Stomach smooth muscle (tissue), 2 donors: ENCODE results near the gene FAM240B.

ENCODE experiments used
- H3K27ac ChIP-seq: one replicate; pipeline ENCODE4 v1.7.0; 2013; ENCODE audit warnings: mild to moderate bottlenecking, low read length, inconsistent platforms
- H3K27me3 ChIP-seq, 2 donors: one replicate each; pipeline ENCODE4 v1.7.0; 2013; ENCODE audit warnings: low read length in 2 of 2; ENCODE audit not compliant: insufficient read depth in 2 of 2, control insufficient read depth in 1 of 2
- H3K36me3 ChIP-seq, 2 donors: one replicate each; pipeline ENCODE4 v1.7.0; 2013; ENCODE audit warnings: low read length in 2 of 2; ENCODE audit not compliant: control insufficient read depth in 2 of 2, insufficient read depth in 2 of 2
- H3K4me1 ChIP-seq: one replicate; pipeline ENCODE4 v1.7.0; 2013; ENCODE audit warnings: low read length; ENCODE audit not compliant: control insufficient read depth, insufficient read depth
- H3K4me3 ChIP-seq, 2 donors: one replicate each; pipeline ENCODE4 v1.7.0; 2013; ENCODE audit warnings: low read length in 2 of 2
- H3K9ac ChIP-seq, 2 donors: one replicate each; pipeline ENCODE4 v1.7.0; 2013; ENCODE audit warnings: low read length in 2 of 2, mild to moderate bottlenecking in 1 of 2
- H3K9me3 ChIP-seq, 2 donors: one replicate each; pipeline ENCODE4 v1.7.0; 2013; ENCODE audit warnings: low read length in 2 of 2; ENCODE audit not compliant: control insufficient read depth in 2 of 2
- donor health status: healthy.
- donor health status: Pancreatic carcinoma.

FAM240B gene

DNA sequence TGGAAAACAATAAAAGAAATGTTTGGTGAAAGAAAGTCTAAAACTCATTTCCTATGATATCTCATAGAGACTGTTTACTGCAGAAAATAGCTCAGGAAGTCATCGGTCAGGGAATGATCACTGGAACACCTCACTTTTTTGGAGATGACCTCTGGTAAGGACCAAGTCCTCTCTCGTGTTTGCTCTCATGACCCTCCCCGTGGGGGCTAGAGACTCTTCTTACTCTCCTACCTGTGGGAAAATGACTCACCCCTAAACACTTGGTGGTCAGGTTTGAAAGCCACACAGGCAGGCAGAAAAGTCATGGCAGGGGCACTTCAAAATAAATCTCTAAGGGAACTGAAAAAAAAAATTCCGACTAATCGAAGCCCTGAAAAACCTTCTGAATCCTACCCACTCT lies 48.2 kb downstream of the FAM240B start:
- Histone ChIP-seq H3K4me1 (peaks cover 2% of the 10 kb centered on the region), H3K9ac (no peak overlapping the region), H3K4me3 (no peak overlapping the region), H3K27ac (no peak overlapping the region), H3K27me3 (no peaks in the 10 kb centered on the region), H3K36me3 (no peaks in the 10 kb centered on the region), H3K9me3 (no peaks in the 10 kb centered on the region)

- Histone ChIP-seq H3K4me3 (no peak overlapping the region), H3K9ac (no peak overlapping the region), H3K4me1 (peaks cover 2% of the 10 kb centered on the region), H3K27ac (no peak overlapping the region), H3K27me3 (no peaks in the 10 kb centered on the region), H3K9me3 (no peaks in the 10 kb centered on the region), H3K36me3 (no peaks in the 10 kb centered on the region)
Measured at GRCh38 chr9:38671372-38671731, 48.6 kb downstream of the FAM240B start.

GRCh38 chr9:38670542-38671371 lies 49.2 kb downstream of the FAM240B start:
- H3K27me3 ChIP-seq, result no peaks in the 10 kb centered on the region
- no peaks in the 10 kb centered on the region for H3K9me3 ChIP-seq
- no peak overlapping the region for H3K9ac ChIP-seq
- H3K4me1 ChIP-seq, result peaks cover 2% of the 10 kb centered on the region
- H3K27ac ChIP-seq, result no peak overlapping the region
- no peaks in the 10 kb centered on the region for H3K36me3 ChIP-seq
- no peak overlapping the region for H3K4me3 ChIP-seq

- Histone ChIP-seq H3K4me1 (peaks cover 2% of the 10 kb centered on the region), H3K4me3 (no peak overlapping the region), H3K27me3 (no peaks in the 10 kb centered on the region), H3K9me3 (no peaks in the 10 kb centered on the region), H3K27ac (no peak overlapping the region), H3K9ac (no peak overlapping the region), H3K36me3 (no peaks in the 10 kb centered on the region)
Measured at GRCh38 chr9:38668791-38669466, 51.0 kb downstream of the FAM240B start.

GRCh38 chr9:38662763-38663593 lies 57.0 kb downstream of the FAM240B start:
- Histone ChIP-seq H3K36me3 (no peaks in the 10 kb centered on the region), H3K9ac (no peak overlapping the region), H3K27ac (no peak overlapping the region), H3K9me3 (no peaks in the 10 kb centered on the region), H3K4me3 (no peak overlapping the region), H3K4me1 (no peaks in the 10 kb centered on the region), H3K27me3 (no peaks in the 10 kb centered on the region)

DNA sequence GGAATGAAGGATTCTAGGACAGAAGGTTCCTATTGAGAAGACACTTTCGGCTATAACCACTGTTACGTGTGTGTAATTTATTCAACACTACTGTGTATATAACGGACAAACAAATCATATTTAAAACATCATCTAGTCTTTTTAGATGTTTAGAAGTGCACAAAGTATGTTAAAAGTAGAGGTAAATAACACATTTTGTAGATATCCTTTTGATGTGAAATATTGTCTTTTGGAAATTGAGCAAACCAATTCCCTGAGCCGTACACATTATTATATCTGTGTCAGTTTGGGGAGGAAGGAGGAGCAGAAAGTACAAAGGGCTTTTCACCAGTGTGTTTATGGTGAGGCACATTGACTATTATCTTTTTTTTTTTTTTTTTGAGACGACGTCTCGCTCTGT lies 60.4 kb downstream of the FAM240B start:
- no peak overlapping the region for H3K4me3 ChIP-seq
- H3K9ac ChIP-seq, result no peak overlapping the region
- H3K27ac ChIP-seq, result no peak overlapping the region
- no peaks in the 10 kb centered on the region for H3K36me3 ChIP-seq
- no peaks in the 10 kb centered on the region for H3K4me1 ChIP-seq
- no peaks in the 10 kb centered on the region for H3K9me3 ChIP-seq
- H3K27me3 ChIP-seq, result no peaks in the 10 kb centered on the region

GRCh38 chr9:38656896-38657295 lies 63.0 kb downstream of the FAM240B start:
- no peak overlapping the region for H3K9ac ChIP-seq

DNA sequence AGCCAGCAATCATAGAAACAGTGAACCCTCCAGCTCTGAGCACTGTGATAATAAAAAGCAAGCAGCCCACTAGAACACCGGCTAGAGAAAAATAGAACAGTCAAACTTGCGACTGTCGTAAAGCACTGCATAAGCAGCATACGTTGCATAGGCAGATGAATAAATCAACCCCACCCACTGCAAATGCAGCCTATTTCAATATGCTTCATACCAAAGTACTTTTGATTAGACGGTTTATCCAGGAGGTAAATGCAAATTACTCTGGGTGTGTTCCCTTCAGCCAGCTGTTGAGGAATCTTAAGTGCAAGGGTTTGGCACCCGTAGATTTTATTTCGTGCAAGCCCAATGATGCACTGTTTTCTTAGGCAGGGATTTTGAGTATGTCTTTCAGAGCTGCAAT lies 67.4 kb downstream of the FAM240B start:
- no peaks in the 10 kb centered on the region for H3K9me3 ChIP-seq
- no peak overlapping the region for H3K4me3 ChIP-seq
- H3K9ac ChIP-seq, result no peak overlapping the region
- H3K4me1 ChIP-seq, result no peaks in the 10 kb centered on the region
- H3K27me3 ChIP-seq, result no peaks in the 10 kb centered on the region
- no peak overlapping the region for H3K27ac ChIP-seq
- H3K36me3 ChIP-seq, result no peaks in the 10 kb centered on the region

More at GRCh38 chr9:38656896-38657295, 63.0 kb downstream of the FAM240B start:
- Histone ChIP-seq H3K27me3 (no peaks in the 10 kb centered on the region), H3K36me3 (no peaks in the 10 kb centered on the region), H3K27ac (no peak overlapping the region), H3K4me3 (no peak overlapping the region), H3K9me3 (no peaks in the 10 kb centered on the region), H3K4me1 (no peaks in the 10 kb centered on the region)

DNA sequence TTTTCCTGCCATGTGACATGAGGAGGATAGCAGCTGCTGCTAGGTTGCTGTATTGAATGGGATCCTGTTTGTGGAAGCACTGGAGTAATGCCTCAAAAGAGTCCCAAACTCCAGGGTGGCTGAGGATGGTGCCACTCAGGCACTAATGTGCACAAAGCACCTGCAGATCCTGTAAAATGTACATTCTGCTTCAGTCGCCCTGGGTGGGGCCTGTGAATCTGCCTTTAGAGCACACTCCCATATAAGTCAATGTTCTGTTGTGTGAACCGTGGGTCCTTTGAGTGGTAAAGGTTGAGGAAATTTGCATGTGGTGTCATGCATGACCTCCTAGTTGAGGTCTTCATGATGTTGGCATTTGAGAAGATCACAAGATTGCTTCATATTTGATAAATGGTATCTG lies 67.9 kb downstream of the FAM240B start:
- no peak overlapping the region for H3K4me3 ChIP-seq
- no peaks in the 10 kb centered on the region for H3K27me3 ChIP-seq
- no peak overlapping the region for H3K27ac ChIP-seq
- no peaks in the 10 kb centered on the region for H3K4me1 ChIP-seq
- H3K36me3 ChIP-seq, result no peaks in the 10 kb centered on the region
- H3K9me3 ChIP-seq, result no peaks in the 10 kb centered on the region
- no peak overlapping the region for H3K9ac ChIP-seq

GRCh38 chr9:38651400-38652042 lies 68.4 kb downstream of the FAM240B start:
- Histone ChIP-seq H3K27ac (no peak overlapping the region), H3K9me3 (no peaks in the 10 kb centered on the region), H3K36me3 (no peaks in the 10 kb centered on the region), H3K4me1 (no peaks in the 10 kb centered on the region), H3K9ac (no peak overlapping the region), H3K27me3 (no peaks in the 10 kb centered on the region), H3K4me3 (no peak overlapping the region)
